ENCODE measurements around the gene COLQ. TPM values are rescaled to one million over a fixed set of nuclear protein-coding genes. Genes with fewer than 3 reads are reported as not detected.
A peak's percentile ranks its signal among the peaks of the same experiment; 100 is the strongest.
"Not testable (repeated sequence)": the region's sequence is repeated elsewhere in the genome, so short reads cannot be mapped to it uniquely, and the experiment has no call there.

Gene COLQ
- total RNA-seq, 3 donors from 2014 or later = 0.71 to 1.3 (median 1.2) TPM

GRCh38 chr3:15428539-15428938 is 93.0 kb downstream of the COLQ start:
- peak; percentile 69 to 71 for ATAC-seq
- H3K36me3 Mint-ChIP-seq (ENCODE audit: insufficient read depth) = peaks cover 29% of the 10 kb centered on the region

GRCh38 chr3:15427981-15428380 is 93.5 kb downstream of the COLQ start:
- peaks cover 26% of the 10 kb centered on the region for H3K36me3 Mint-ChIP-seq (ENCODE audit: insufficient read depth)
- DNase-seq (no peak), ATAC-seq (no peak)
- peaks cover 52% of the 10 kb centered on the region for H3K4me1 Mint-ChIP-seq (ENCODE audit: low read depth)
- peak overlapping the region; percentile 100 for H3K4me3 Mint-ChIP-seq
- H3K9me3 Mint-ChIP-seq = no peaks in the 10 kb centered on the region
- no peaks in the 10 kb centered on the region for H3K27me3 Mint-ChIP-seq (ENCODE audit: low read depth)

More at GRCh38 chr3:15428539-15428938, 93.0 kb downstream of the COLQ start:
- Mint-ChIP-seq H3K9me3 (no peaks in the 10 kb centered on the region), H3K4me3 (peak overlapping the region; percentile 100), H3K27me3 (ENCODE audit: low read depth) (no peaks in the 10 kb centered on the region), H3K4me1 (ENCODE audit: low read depth) (peaks cover 52% of the 10 kb centered on the region)
- DNase-seq = peak; percentile 12

- Mint-ChIP-seq H3K4me1 (ENCODE audit: low read depth) (peaks cover 52% of the 10 kb centered on the region), H3K4me3 (peak within 1 kb of the TSS; percentile 100), H3K27me3 (ENCODE audit: low read depth) (no peaks in the 10 kb centered on the region), H3K36me3 (ENCODE audit: insufficient read depth) (peaks cover 26% of the 10 kb centered on the region), H3K9me3 (no peaks in the 10 kb centered on the region)
- peak; percentile 85 to 86 for ATAC-seq
- peak; percentile 79 for DNase-seq
Measured at GRCh38 chr3:15427182-15427880, 94.2 kb downstream of the COLQ start, which contains the start of the genes EAF1 and METTL6. EAF1 (plus strand) TSS chr3:15427598; CDS start chr3:15427780, 182 bp downstream. METTL6 (minus strand) TSS chr3:15427544; CDS start chr3:15426511, 1,033 bp downstream.

- Mint-ChIP-seq H3K9me3 (no peaks in the 10 kb centered on the region), H3K4me1 (ENCODE audit: low read depth) (peaks cover 46% of the 10 kb centered on the region), H3K27me3 (ENCODE audit: low read depth) (no peaks in the 10 kb centered on the region), H3K4me3 (peak overlapping the region; percentile 100), H3K36me3 (ENCODE audit: insufficient read depth) (peaks cover 21% of the 10 kb centered on the region)
- no peak for DNase-seq
- ATAC-seq = no peak
Measured at GRCh38 chr3:15426579-15427118, 94.9 kb downstream of the COLQ start.

GRCh38 chr3:15420871-15421270 is 100.6 kb downstream of the COLQ start:
- no peak overlapping the region for H3K4me3 Mint-ChIP-seq

GRCh38 chr3:15410966-15411365 is 110.5 kb downstream of the COLQ start:
- DNase-seq; H3K4me1 Mint-ChIP-seq (ENCODE audit: low read depth); ATAC-seq; H3K9me3 Mint-ChIP-seq; H3K4me3 Mint-ChIP-seq; H3K27me3 Mint-ChIP-seq (ENCODE audit: low read depth): not testable (repeated sequence)
- peaks cover 36% of the 10 kb centered on the region for H3K36me3 Mint-ChIP-seq (ENCODE audit: insufficient read depth)

More at GRCh38 chr3:15420871-15421270, 100.6 kb downstream of the COLQ start:
- peaks cover 20% of the 10 kb centered on the region for H3K4me1 Mint-ChIP-seq (ENCODE audit: low read depth)
- DNase-seq (no peak), ATAC-seq (no peak)
- H3K9me3 Mint-ChIP-seq = no peaks in the 10 kb centered on the region
- H3K27me3 Mint-ChIP-seq (ENCODE audit: low read depth) = no peaks in the 10 kb centered on the region
- peaks cover 30% of the 10 kb centered on the region for H3K36me3 Mint-ChIP-seq (ENCODE audit: insufficient read depth)

- Mint-ChIP-seq H3K4me3 (no peak overlapping the region), H3K36me3 (ENCODE audit: insufficient read depth) (peaks cover 25% of the 10 kb centered on the region), H3K9me3 (no peaks in the 10 kb centered on the region), H3K4me1 (ENCODE audit: low read depth) (no peaks in the 10 kb centered on the region), H3K27me3 (ENCODE audit: low read depth) (no peaks in the 10 kb centered on the region)
- no peak for DNase-seq
- ATAC-seq = no peak
Measured at GRCh38 chr3:15409774-15410173, 111.7 kb downstream of the COLQ start.

GRCh38 chr3:15409239-15409638 is 112.3 kb downstream of the COLQ start:
- DNase-seq = no peak
- H3K27me3 Mint-ChIP-seq (ENCODE audit: low read depth) = no peaks in the 10 kb centered on the region

GRCh38 chr3:15405448-15406050 is 116.0 kb downstream of the COLQ start:
- no peak for DNase-seq
- H3K36me3 Mint-ChIP-seq (ENCODE audit: insufficient read depth) = peaks cover 7% of the 10 kb centered on the region

More at GRCh38 chr3:15409239-15409638, 112.3 kb downstream of the COLQ start:
- H3K36me3 Mint-ChIP-seq (ENCODE audit: insufficient read depth) = peaks cover 20% of the 10 kb centered on the region
- H3K9me3 Mint-ChIP-seq = no peaks in the 10 kb centered on the region
- H3K4me1 Mint-ChIP-seq (ENCODE audit: low read depth) = no peaks in the 10 kb centered on the region
- H3K4me3 Mint-ChIP-seq = no peak overlapping the region
- ATAC-seq = no peak

GRCh38 chr3:15404767-15405166 is 116.7 kb downstream of the COLQ start:
- ATAC-seq (no peak), DNase-seq (no peak)
- Mint-ChIP-seq H3K4me3 (no peak overlapping the region), H3K36me3 (ENCODE audit: insufficient read depth) (peaks cover 4% of the 10 kb centered on the region), H3K4me1 (ENCODE audit: low read depth) (peaks cover 15% of the 10 kb centered on the region), H3K9me3 (no peaks in the 10 kb centered on the region), H3K27me3 (ENCODE audit: low read depth) (no peaks in the 10 kb centered on the region)

More at GRCh38 chr3:15405448-15406050, 116.0 kb downstream of the COLQ start:
- ATAC-seq = peak; percentile 69 to 73
- H3K4me1 Mint-ChIP-seq (ENCODE audit: low read depth) = peaks cover 7% of the 10 kb centered on the region
- H3K27me3 Mint-ChIP-seq (ENCODE audit: low read depth) = no peaks in the 10 kb centered on the region
- H3K9me3 Mint-ChIP-seq = no peaks in the 10 kb centered on the region
- no peak overlapping the region for H3K4me3 Mint-ChIP-seq

- ATAC-seq (no peak), DNase-seq (no peak)
- H3K27me3 Mint-ChIP-seq (ENCODE audit: low read depth) = no peaks in the 10 kb centered on the region
- no peaks in the 10 kb centered on the region for H3K36me3 Mint-ChIP-seq (ENCODE audit: insufficient read depth)
- no peaks in the 10 kb centered on the region for H3K9me3 Mint-ChIP-seq
- peaks cover 22% of the 10 kb centered on the region for H3K4me1 Mint-ChIP-seq (ENCODE audit: low read depth)
- H3K4me3 Mint-ChIP-seq = no peak overlapping the region
Measured at GRCh38 chr3:15403965-15404364, 117.5 kb downstream of the COLQ start.

- ATAC-seq (no peak), DNase-seq (no peak)
- H3K4me1 Mint-ChIP-seq (ENCODE audit: low read depth) = peaks cover 22% of the 10 kb centered on the region
- no peaks in the 10 kb centered on the region for H3K9me3 Mint-ChIP-seq
- no peaks in the 10 kb centered on the region for H3K27me3 Mint-ChIP-seq (ENCODE audit: low read depth)
- H3K4me3 Mint-ChIP-seq = no peak overlapping the region
- no peaks in the 10 kb centered on the region for H3K36me3 Mint-ChIP-seq (ENCODE audit: insufficient read depth)
Measured at GRCh38 chr3:15403495-15403894, 118.0 kb downstream of the COLQ start.

- Mint-ChIP-seq H3K4me3 (no peak overlapping the region), H3K36me3 (ENCODE audit: insufficient read depth) (no peaks in the 10 kb centered on the region), H3K4me1 (ENCODE audit: low read depth) (peaks cover 23% of the 10 kb centered on the region), H3K9me3 (no peaks in the 10 kb centered on the region), H3K27me3 (ENCODE audit: low read depth) (no peaks in the 10 kb centered on the region)
- no peak for DNase-seq
- ATAC-seq = no peak
Measured at GRCh38 chr3:15401936-15402335, 119.6 kb downstream of the COLQ start.

All from activated T-cell treated with anti-CD3 and anti-CD28 coated beads, Interleukin-2, amount 50 U/mL, for 4 hours (primary cell).